ENCODE data around the gene COL11A1. TPM values are rescaled to one million over a fixed set of nuclear protein-coding genes. Genes with fewer than 3 reads are reported as not detected.

The COL11A1 gene
- total and polyA plus RNA-seq, 2 experiments from 2014 or later = 12.3 to 12.5 TPM

GRCh38 chr1:103146166-103146565 lies 37.8 kb upstream of the COL11A1 start:
- Mint-ChIP-seq H3K9me3 (no peaks in the 10 kb centered on the region), H3K27me3 (ENCODE audit: insufficient read depth, low read depth, poor library complexity) (no peaks in the 10 kb centered on the region), H3K4me3 (no peak overlapping the region), H3K4me1 (peaks cover 2% of the 10 kb centered on the region; the same call in 2 of the 3 replicates), H3K27ac (no peak overlapping the region), H3K36me3 (ENCODE audit: low read depth) (no peaks in the 10 kb centered on the region)
- no peaks in the 10 kb centered on the region for H4K20me1 ChIP-seq (replicated peaks; ENCODE audit: insufficient read depth)
- ATAC-seq (no peak), DNase-seq (ENCODE audit: low spot score) (no peak)
- H3K27me3 ChIP-seq (ENCODE audit: insufficient read depth) = no peaks in the 10 kb centered on the region
- no peaks in the 10 kb centered on the region for H3K36me3 ChIP-seq (ENCODE audit: insufficient read depth)
- no peak overlapping the region for H3K4me2 ChIP-seq
- no peak overlapping the region for H3K27ac ChIP-seq (ENCODE audit: low read depth)
- no peaks in the 10 kb centered on the region for H3K79me2 ChIP-seq (replicated peaks; ENCODE audit: insufficient read depth)
- H3K4me1 ChIP-seq (ENCODE audit: insufficient read depth) = no peaks in the 10 kb centered on the region; the same call in none of the 2 replicates
- no peak overlapping the region for H3K4me3 ChIP-seq
- H3K9me2 ChIP-seq (ENCODE audit: insufficient read depth) = no peaks in the 10 kb centered on the region
- H2AFZ ChIP-seq = no peak overlapping the region
- H3F3A ChIP-seq (replicated peaks; ENCODE audit: low read depth) = no peaks in the 10 kb centered on the region
- TF ChIP-seq ZNF331 (CRISPR knock-in tag; IDR thresholded peaks at IDR 0.05; ENCODE audit: low read depth) (no peak), NANOG (IDR thresholded peaks at IDR 0.05; ENCODE audit: borderline replicate concordance) (no peak), CREB1 (CRISPR knock-in tag; IDR thresholded peaks at IDR 0.05; ENCODE audit: low read depth) (no peak), POLR2AphosphoS5 (IDR thresholded peaks at IDR 0.05; ENCODE audit: low read depth) (no peak), EZH2 (IDR thresholded peaks at IDR 0.05; ENCODE audit: low read depth, unreplicated experiment) (no peak)

GRCh38 chr1:103145449-103145848 lies 37.1 kb upstream of the COL11A1 start:
- H3K27me3 Mint-ChIP-seq (ENCODE audit: insufficient read depth, low read depth, poor library complexity) = no peaks in the 10 kb centered on the region
- Histone ChIP-seq H3K27me3 (ENCODE audit: insufficient read depth) (no peaks in the 10 kb centered on the region), H3K9me2 (ENCODE audit: insufficient read depth) (no peaks in the 10 kb centered on the region), H3K27ac (ENCODE audit: low read depth) (no peak overlapping the region), H3K4me2 (no peak overlapping the region), H4K20me1 (replicated peaks; ENCODE audit: insufficient read depth) (no peaks in the 10 kb centered on the region), H3K36me3 (ENCODE audit: insufficient read depth) (no peaks in the 10 kb centered on the region), H3K4me1 (ENCODE audit: insufficient read depth) (no peaks in the 10 kb centered on the region; the same call in none of the 2 replicates), H2AFZ (no peak overlapping the region), H3F3A (replicated peaks; ENCODE audit: low read depth) (no peaks in the 10 kb centered on the region), H3K4me3 (no peak overlapping the region), H3K79me2 (replicated peaks; ENCODE audit: insufficient read depth) (no peaks in the 10 kb centered on the region)
- no peak overlapping the region for H3K4me3 Mint-ChIP-seq
- ATAC-seq (no peak), DNase-seq (ENCODE audit: low spot score) (no peak)
- no peaks in the 10 kb centered on the region for H3K9me3 Mint-ChIP-seq
- no peak for TF ChIP-seq CTCF (conservative IDR thresholded peaks at IDR 0.05; ENCODE audit: low read depth in 2 of 2)
- no peak for TF ChIP-seq EZH2phosphoT487 (IDR thresholded peaks at IDR 0.05; ENCODE audit: unreplicated experiment)
- no peak for TF ChIP-seq ZNF331 (CRISPR knock-in tag; IDR thresholded peaks at IDR 0.05; ENCODE audit: low read depth)
- TF ChIP-seq REST (IDR thresholded peaks at IDR 0.05; ENCODE audit: unreplicated experiment) = no peak
- TF ChIP-seq NANOG (IDR thresholded peaks at IDR 0.05; ENCODE audit: borderline replicate concordance) = no peak
- no peak for TF ChIP-seq CREB1 (CRISPR knock-in tag; IDR thresholded peaks at IDR 0.05; ENCODE audit: low read depth)
- no peak for TF ChIP-seq ETS1 (IDR thresholded peaks at IDR 0.05)
- no peaks in the 10 kb centered on the region for H3K36me3 Mint-ChIP-seq (ENCODE audit: low read depth)
- H3K27ac Mint-ChIP-seq = no peak overlapping the region
- peaks cover 2% of the 10 kb centered on the region; the same call in 2 of the 3 replicates for H3K4me1 Mint-ChIP-seq

Measured in GM23338 (cell line).